HepG2 (cell line): ENCODE results near the gene HOXA1. TPM values are rescaled to one million over a fixed set of nuclear protein-coding genes. Genes with fewer than 3 reads are reported as not detected.

Experiments used
- ATAC-seq: fragments of 200-7000 bp; cut with Tn5 transposase; 3 replicates; pipeline ENCODE4 v1.9.1; 2020; ENCODE audit warnings: mild to moderate bottlenecking, moderate library complexity
- BruUV-seq: library from RNA; stranded (reverse); fragments of 400-500 nt; replicated peaks from 2 replicates; lab custom pipeline; 2021; lab: Mats Ljungman, UMichigan
- CTCF ChIA-PET: fragments of 300-600 bp; formaldehyde crosslinking; extraction: SDS; loops from one replicate; lab custom pipeline; 2021; ENCODE audit warnings: low total read pairs, inconsistent platforms, low intra/inter-chr PET ratio; lab: Yijun Ruan, JAX
- POLR2A ChIA-PET: fragments of 350-600 bp; sonication (Branson Sonifier 250); formaldehyde crosslinking; loops from one replicate; lab custom pipeline; 2020; ENCODE audit warnings: antibody characterized with exemption, inconsistent platforms; lab: Yijun Ruan, JAX
- DNase-seq: peaks from one replicate; pipeline ENCODE4 v3.0.0-alpha.2; 2015; ENCODE audit warnings: low spot score
- FAIRE-seq: peaks from 3 replicates; lab custom pipeline; 2011; peaks lifted over from hg19 to GRCh38; lab: Jason Lieb, UNC
- H2AFZ ChIP-seq: one replicate; pipeline ENCODE4 v1.6.1; 2011; ENCODE audit warnings: low read length, inconsistent platforms
- H3K27ac ChIP-seq: fragments of 300-600 bp; 3 replicates; pipeline ENCODE4 v1.8.0; 2011; ENCODE audit warnings: mixed run types, mild to moderate bottlenecking, mixed read lengths, low read length, inconsistent platforms; ENCODE audit not compliant: insufficient read depth; ENCODE audit errors: extremely low read length
- H3K27me3 ChIP-seq, 2 experiments: fragments of 200-600 bp in 1 of 2; 2 replicates in 1 of 2; 3 replicates in 1 of 2; pipeline versions ENCODE4 v1.6.0 to v1.8.0; 2011; ENCODE audit warnings: low read length in 2 of 2, mild to moderate bottlenecking in 2 of 2, moderate library complexity in 2 of 2, inconsistent platforms in 1 of 2; ENCODE audit not compliant: insufficient read depth in 2 of 2, control insufficient read depth in 1 of 2
- H3K36me3 ChIP-seq, 2 experiments: fragments of 200-600 bp in 1 of 2; replicated peaks in 1 of 2; 2 replicates in 1 of 2; 3 replicates in 1 of 2; pipeline versions ENCODE4 v1.5.1 to v1.8.0; 2011; ENCODE audit warnings: low read length in 2 of 2, inconsistent platforms in 1 of 2; ENCODE audit not compliant: insufficient read depth in 2 of 2, control insufficient read depth in 1 of 2
- H3K4me1 ChIP-seq: 2 replicates; pipeline ENCODE4 v1.5.1; 2012; ENCODE audit warnings: low read length, inconsistent platforms; ENCODE audit not compliant: insufficient read depth
- H3K4me2 ChIP-seq: 2 replicates; pipeline ENCODE4 v1.6.0; 2011; ENCODE audit warnings: low read depth, low read length, inconsistent platforms
- H3K4me3 ChIP-seq, 3 experiments: fragments of 200-600 bp in 1 of 3; sonication (generic), shearing (Covaris generic) in 1 of 3; replicated peaks in 1 of 3; 2 replicates each; pipeline ENCODE4 v1.5.1; 2011 to 2016; ENCODE audit warnings: low read length in 3 of 3, inconsistent platforms in 2 of 3, low read depth in 2 of 3, mild to moderate bottlenecking in 2 of 3, control low read depth in 1 of 3, mixed read lengths in 1 of 3; ENCODE audit not compliant: insufficient read depth in 1 of 3
- H3K79me2 ChIP-seq: one replicate; pipeline ENCODE4 v1.6.1; 2011; ENCODE audit warnings: low read length, inconsistent platforms; ENCODE audit not compliant: insufficient read depth
- H3K9ac ChIP-seq: 2 replicates; pipeline ENCODE4 v1.6.0; 2011; ENCODE audit warnings: mild to moderate bottlenecking, low read depth, low read length, inconsistent platforms; ENCODE audit not compliant: insufficient read depth
- H3K9me3 ChIP-seq: 2 replicates; pipeline ENCODE4 v1.5.1; 2012; ENCODE audit warnings: mild to moderate bottlenecking, low read length
- H4K20me1 ChIP-seq: 2 replicates; pipeline ENCODE4 v1.6.0; 2011; ENCODE audit warnings: inconsistent platforms, mild to moderate bottlenecking, low read length, moderate library complexity; ENCODE audit not compliant: insufficient read depth
- CENPT ChIP-seq: sonication (generic); formaldehyde crosslinking; IDR thresholded peaks from 2 replicates; pipeline ENCODE4 v1.8.0; 2022; ENCODE audit warnings: low read depth, mild to moderate bottlenecking, moderate library complexity, missing genetic modification reagents
- DNMT1 ChIP-seq: sonication (generic); formaldehyde crosslinking; IDR thresholded peaks from 2 replicates; pipeline ENCODE4 v1.5.1; 2020; ENCODE audit warnings: mild to moderate bottlenecking, missing genetic modification reagents
- ESRRA ChIP-seq: sonication (generic); formaldehyde crosslinking; IDR thresholded peaks from 2 replicates; pipeline ENCODE4 v1.5.1; 2020; ENCODE audit warnings: mild to moderate bottlenecking, low read depth, missing genetic modification reagents
- FOXK1 ChIP-seq: sonication (generic); formaldehyde crosslinking; IDR thresholded peaks from 2 replicates; pipeline ENCODE4 v1.4.0; 2020; ENCODE audit warnings: low read depth, missing genetic modification reagents, borderline replicate concordance
- FOXM1 ChIP-seq: sonication (generic); formaldehyde crosslinking; IDR thresholded peaks from 2 replicates; pipeline ENCODE4 v1.5.0; 2020; ENCODE audit warnings: missing genetic modification reagents
- ISX ChIP-seq: sonication (generic); formaldehyde crosslinking; conservative IDR thresholded peaks from 2 replicates; pipeline ENCODE4 v1.5.0; 2020; ENCODE audit warnings: missing genetic modification reagents
- JARID2 ChIP-seq: sonication (generic); formaldehyde crosslinking; IDR thresholded peaks from 2 replicates; pipeline ENCODE4 v1.8.1; 2023; ENCODE audit warnings: missing genetic modification reagents, inconsistent platforms; ENCODE audit not compliant: insufficient replicate concordance
- NR1H2 ChIP-seq: sonication (generic); formaldehyde crosslinking; IDR thresholded peaks from 2 replicates; pipeline ENCODE4 v1.8.1; 2022; ENCODE audit warnings: low read depth, missing genetic modification reagents, borderline replicate concordance
- PAF1 ChIP-seq: IDR thresholded peaks from 2 replicates; pipeline ENCODE4 v1.6.1; 2016; ENCODE audit warnings: missing genetic modification reagents, missing compliant biosample characterization
- PHF8 ChIP-seq: sonication (generic); formaldehyde crosslinking; IDR thresholded peaks from 2 replicates; pipeline ENCODE4 v1.5.0; 2020; ENCODE audit warnings: missing genetic modification reagents
- SP140L ChIP-seq: sonication (generic); formaldehyde crosslinking; IDR thresholded peaks from 2 replicates; pipeline ENCODE4 v1.4.0; 2020; ENCODE audit warnings: missing genetic modification reagents, borderline replicate concordance
- THAP11 ChIP-seq: IDR thresholded peaks from 2 replicates; pipeline ENCODE4 v1.6.1; 2016; ENCODE audit warnings: missing biosample characterization, missing genetic modification reagents
- WIZ ChIP-seq: sonication (generic); formaldehyde crosslinking; IDR thresholded peaks from 2 replicates; pipeline ENCODE4 v1.5.1; 2020; ENCODE audit warnings: mild to moderate bottlenecking, missing genetic modification reagents
- ZNF337 ChIP-seq: sonication (generic); formaldehyde crosslinking; IDR thresholded peaks from 2 replicates; pipeline ENCODE4 v1.5.1; 2020; ENCODE audit warnings: missing genetic modification reagents, low read depth, mild to moderate bottlenecking, borderline replicate concordance
- ZNF343 ChIP-seq: sonication (generic); formaldehyde crosslinking; IDR thresholded peaks from 2 replicates; pipeline ENCODE4 v1.4.0; 2020; ENCODE audit warnings: mild to moderate bottlenecking, missing genetic modification reagents
- ZNF367 ChIP-seq: sonication (generic); formaldehyde crosslinking; IDR thresholded peaks from 2 replicates; pipeline ENCODE4 v1.4.0; 2020; ENCODE audit warnings: missing genetic modification reagents, borderline replicate concordance
- ZNF431 ChIP-seq: sonication (generic); formaldehyde crosslinking; IDR thresholded peaks from 2 replicates; pipeline ENCODE4 v1.9.0; 2022; ENCODE audit warnings: missing genetic modification reagents, low read depth, mild to moderate bottlenecking, borderline replicate concordance
- WGBS: methylation state at CpG from one replicate; pipeline ENCODE4 v1.1.6; 2017; ENCODE audit warnings: low lambda C conversion rate; 5-methylcytosine and 5-hydroxymethylcytosine counted together
- in situ Hi-C: cut with HindIII; loops from 2 replicates; pipeline ENCODE4 v1.10.0; 2017; ENCODE audit warnings: low pct_unique_long_range_greater_than_20kb; ENCODE audit not compliant: extremely low pct_ligation_motif_present
- intact Hi-C: fragments of 100-400 bp; cut with micrococcal nuclease; formaldehyde crosslinking; loops from one replicate; pipeline ENCODE4 v1.10.0; 2022; ENCODE audit not compliant: unreplicated experiment
- polyA plus RNA-seq, 8 experiments: library from polyadenylated mRNA; depleted of rRNA in 3 of 8; stranded (reverse) in 7 of 8; unstranded in 1 of 8; fragments of >200 nt; fragmentation: Illumina TruSeq in 4 of 8; extraction: Trizol in 4 of 8; gene quantifications; 2 replicates each; pipeline versions ENCODE4 v1.2.1 to v1.2.3, GENCODE V29; 2011 to 2016; ENCODE audit warnings: low read depth in 4 of 8, missing spikeins in 1 of 8, mixed read lengths in 1 of 8; ENCODE audit not compliant: insufficient read depth in 1 of 8
- total RNA-seq, 5 experiments: library from RNA; depleted of rRNA; stranded (reverse); fragments of >200 nt; fragmentation: Illumina TruSeq; extraction: Trizol; gene quantifications; 2 replicates each; pipeline ENCODE4 v1.2.3, GENCODE V29; 2016; ENCODE audit warnings: low read depth in 1 of 5
- TF ChIP-seq, protein P1 (sequence below): sonication (generic); formaldehyde crosslinking; IDR thresholded peaks from 2 replicates; pipeline ENCODE4 v1.4.0; 2020; ENCODE audit warnings: missing genetic modification reagents

HOXA1 gene
- total and polyA plus RNA-seq, 2 of the 13 experiments (the other 11 are each of a cell fraction or from before 2014, with no cell fraction given), result 0.18 to 0.20 TPM

DNA sequence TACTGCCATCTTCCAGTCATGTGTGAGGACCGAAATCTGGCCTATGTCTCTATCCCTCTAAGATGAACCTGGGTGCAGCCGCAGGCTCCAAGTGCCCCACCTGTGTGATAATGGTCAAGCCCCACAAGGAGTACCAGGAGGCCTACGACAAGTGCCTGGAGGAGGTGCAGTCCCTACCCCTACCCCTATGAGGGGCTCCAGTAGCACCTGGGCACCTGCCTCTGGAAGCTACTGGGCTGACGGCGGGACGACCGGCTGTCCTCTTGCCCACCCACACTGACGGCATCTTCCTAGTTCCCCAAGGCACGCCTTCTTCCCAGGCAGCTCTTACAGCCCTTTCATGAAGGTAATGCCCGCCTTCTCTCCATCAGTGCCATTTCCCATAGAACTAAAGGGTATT lies 47.4 kb downstream of the HOXA1 start (continued):
- no peak for TF ChIP-seq WIZ (CRISPR knock-in tag)
- TF ChIP-seq FOXM1 (CRISPR knock-in tag), result no peak
- no peak for TF ChIP-seq FOXK1 (CRISPR knock-in tag)
- TF ChIP-seq SP140L, result no peak
- TF ChIP-seq ZNF367, result no peak

- no peak for ATAC-seq
- WGBS, result 43% methylated on average over 7 of the region's 7 CpGs
- H4K20me1 ChIP-seq, result no peaks in the 10 kb centered on the region
- in situ Hi-C loops, result no loop called here
- CTCF ChIA-PET, result no interaction called here
- H3K79me2 ChIP-seq, result no peaks in the 10 kb centered on the region
- H3K27ac ChIP-seq, result no peak overlapping the region
- TF ChIP-seq DNMT1 (CRISPR knock-in tag), result no peak
- no peak for TF ChIP-seq JARID2 (CRISPR knock-in tag)
- no peak for TF ChIP-seq CENPT (CRISPR knock-in tag)
- no peak for TF ChIP-seq ISX (CRISPR knock-in tag)
- no peak for TF ChIP-seq NR1H2
- TF ChIP-seq, protein P1, sequence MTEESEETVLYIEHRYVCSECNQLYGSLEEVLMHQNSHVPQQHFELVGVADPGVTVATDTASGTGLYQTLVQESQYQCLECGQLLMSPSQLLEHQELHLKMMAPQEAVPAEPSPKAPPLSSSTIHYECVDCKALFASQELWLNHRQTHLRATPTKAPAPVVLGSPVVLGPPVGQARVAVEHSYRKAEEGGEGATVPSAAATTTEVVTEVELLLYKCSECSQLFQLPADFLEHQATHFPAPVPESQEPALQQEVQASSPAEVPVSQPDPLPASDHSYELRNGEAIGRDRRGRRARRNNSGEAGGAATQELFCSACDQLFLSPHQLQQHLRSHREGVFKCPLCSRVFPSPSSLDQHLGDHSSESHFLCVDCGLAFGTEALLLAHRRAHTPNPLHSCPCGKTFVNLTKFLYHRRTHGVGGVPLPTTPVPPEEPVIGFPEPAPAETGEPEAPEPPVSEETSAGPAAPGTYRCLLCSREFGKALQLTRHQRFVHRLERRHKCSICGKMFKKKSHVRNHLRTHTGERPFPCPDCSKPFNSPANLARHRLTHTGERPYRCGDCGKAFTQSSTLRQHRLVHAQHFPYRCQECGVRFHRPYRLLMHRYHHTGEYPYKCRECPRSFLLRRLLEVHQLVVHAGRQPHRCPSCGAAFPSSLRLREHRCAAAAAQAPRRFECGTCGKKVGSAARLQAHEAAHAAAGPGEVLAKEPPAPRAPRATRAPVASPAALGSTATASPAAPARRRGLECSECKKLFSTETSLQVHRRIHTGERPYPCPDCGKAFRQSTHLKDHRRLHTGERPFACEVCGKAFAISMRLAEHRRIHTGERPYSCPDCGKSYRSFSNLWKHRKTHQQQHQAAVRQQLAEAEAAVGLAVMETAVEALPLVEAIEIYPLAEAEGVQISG (CRISPR knock-in tag), result no peak
- TF ChIP-seq ZNF343, result no peak
- TF ChIP-seq THAP11 (CRISPR knock-in tag), result no peak
- no peak for TF ChIP-seq PHF8 (CRISPR knock-in tag)
- no peak for TF ChIP-seq PAF1
- TF ChIP-seq ESRRA (CRISPR knock-in tag), result no peak
- no peak for TF ChIP-seq ZNF431 (CRISPR knock-in tag)
- no peak for TF ChIP-seq ZNF337 (CRISPR knock-in tag)
- TF ChIP-seq, all 625 proteins: peak for 0
- H2AFZ ChIP-seq, result no peak overlapping the region
- H3K36me3 ChIP-seq, result no peaks in the 10 kb centered on the region
- intact Hi-C loops, result no loop called here
- no peaks in the 10 kb centered on the region for H3K27me3 ChIP-seq
- H3K4me2 ChIP-seq, result no peak overlapping the region
- POLR2A ChIA-PET, result no interaction called here
- FAIRE-seq, result no peak
- H3K4me1 ChIP-seq, result no peaks in the 10 kb centered on the region
- BruUV-seq, result no TSS peak
- no peak overlapping the region for H3K4me3 ChIP-seq
- no peaks in the 10 kb centered on the region for H3K9me3 ChIP-seq
- no peak overlapping the region for H3K9ac ChIP-seq
- no peak for DNase-seq
These were observed 48.8 kb downstream of the HOXA1 start for GRCh38 chr7:27046854-27047549.
